Measurements from ENCODE around the gene SLC43A1.

The SLC43A1 gene

GRCh38 chr11:57549983-57550382, 34.5 kb upstream of the SLC43A1 start:
- DNase-seq (ENCODE audit: insufficient read length, low spot score) (no peak), FAIRE-seq (no peak)
- no peak for TF ChIP-seq CTCF (IDR thresholded peaks at IDR 0.05; ENCODE audit: insufficient read depth, missing control alignments)

GRCh38 chr11:57547854-57548377, 32.4 kb upstream of the SLC43A1 start:
- no peak for FAIRE-seq
- TF ChIP-seq CTCF (IDR thresholded peaks at IDR 0.05; ENCODE audit: insufficient read depth, missing control alignments): no peak
- no peak for DNase-seq (ENCODE audit: insufficient read length, low spot score)

GRCh38 chr11:57546869-57547475, 31.5 kb upstream of the SLC43A1 start:
- DNase-seq (ENCODE audit: insufficient read length, low spot score): no peak
- no peak for FAIRE-seq
- TF ChIP-seq CTCF (IDR thresholded peaks at IDR 0.05; ENCODE audit: insufficient read depth, missing control alignments): no peak

- FAIRE-seq: no peak
- no peak for DNase-seq (ENCODE audit: insufficient read length, low spot score)
Measured at GRCh38 chr11:57546451-57546850, 30.9 kb upstream of the SLC43A1 start.

GRCh38 chr11:57545883-57546282, 30.4 kb upstream of the SLC43A1 start:
- FAIRE-seq (no peak), DNase-seq (ENCODE audit: insufficient read length, low spot score) (no peak)
- no peak for TF ChIP-seq CTCF (IDR thresholded peaks at IDR 0.05; ENCODE audit: insufficient read depth, missing control alignments)

More at GRCh38 chr11:57546451-57546850, 30.9 kb upstream of the SLC43A1 start:
- no peak for TF ChIP-seq CTCF (IDR thresholded peaks at IDR 0.05; ENCODE audit: insufficient read depth, missing control alignments)

GRCh38 chr11:57544566-57544965, 29.1 kb upstream of the SLC43A1 start:
- FAIRE-seq: peak; percentile 92
- no peak for TF ChIP-seq CTCF (IDR thresholded peaks at IDR 0.05; ENCODE audit: insufficient read depth, missing control alignments)
- DNase-seq (ENCODE audit: insufficient read length, low spot score): peak; percentile 95

GRCh38 chr11:57543593-57543992, 28.1 kb upstream of the SLC43A1 start:
- no peak for FAIRE-seq

More at GRCh38 chr11:57543593-57543992, 28.1 kb upstream of the SLC43A1 start:
- DNase-seq (ENCODE audit: insufficient read length, low spot score): no peak
- no peak for TF ChIP-seq CTCF (IDR thresholded peaks at IDR 0.05; ENCODE audit: insufficient read depth, missing control alignments)

All from D721Med (cell line).